IPS-20b (cell line): ENCODE results near the gene TTC39B.

Source experiments
- H3K27ac ChIP-seq: one replicate; pipeline ENCODE4 v1.5.1; 2013; ENCODE audit warnings: low read length
- H3K27me3 ChIP-seq: 2 replicates; pipeline ENCODE4 v1.6.1; 2013; ENCODE audit warnings: mild to moderate bottlenecking, low read length, inconsistent platforms; ENCODE audit not compliant: insufficient read depth
- H3K36me3 ChIP-seq: 2 replicates; pipeline ENCODE4 v1.6.1; 2013; ENCODE audit warnings: low read depth, mild to moderate bottlenecking, inconsistent platforms, low read length, moderate library complexity; ENCODE audit not compliant: insufficient read depth
- H3K4me1 ChIP-seq: 2 replicates; pipeline ENCODE4 v1.6.1; 2013; ENCODE audit warnings: mild to moderate bottlenecking, control low read depth, inconsistent platforms, low read length, moderate library complexity; ENCODE audit not compliant: insufficient read depth
- H3K4me3 ChIP-seq: 2 replicates; pipeline ENCODE4 v1.5.1; 2013; ENCODE audit warnings: mild to moderate bottlenecking, low read length, inconsistent platforms
- H3K9ac ChIP-seq: 2 replicates; pipeline ENCODE4 v1.6.1; 2013; ENCODE audit warnings: low read depth, mild to moderate bottlenecking, inconsistent platforms, low read length, moderate library complexity
- H3K9me3 ChIP-seq: 2 replicates; pipeline ENCODE4 v1.6.1; 2013; ENCODE audit warnings: mild to moderate bottlenecking, low read depth, low read length, inconsistent platforms; ENCODE audit not compliant: insufficient read depth

The TTC39B gene

DNA sequence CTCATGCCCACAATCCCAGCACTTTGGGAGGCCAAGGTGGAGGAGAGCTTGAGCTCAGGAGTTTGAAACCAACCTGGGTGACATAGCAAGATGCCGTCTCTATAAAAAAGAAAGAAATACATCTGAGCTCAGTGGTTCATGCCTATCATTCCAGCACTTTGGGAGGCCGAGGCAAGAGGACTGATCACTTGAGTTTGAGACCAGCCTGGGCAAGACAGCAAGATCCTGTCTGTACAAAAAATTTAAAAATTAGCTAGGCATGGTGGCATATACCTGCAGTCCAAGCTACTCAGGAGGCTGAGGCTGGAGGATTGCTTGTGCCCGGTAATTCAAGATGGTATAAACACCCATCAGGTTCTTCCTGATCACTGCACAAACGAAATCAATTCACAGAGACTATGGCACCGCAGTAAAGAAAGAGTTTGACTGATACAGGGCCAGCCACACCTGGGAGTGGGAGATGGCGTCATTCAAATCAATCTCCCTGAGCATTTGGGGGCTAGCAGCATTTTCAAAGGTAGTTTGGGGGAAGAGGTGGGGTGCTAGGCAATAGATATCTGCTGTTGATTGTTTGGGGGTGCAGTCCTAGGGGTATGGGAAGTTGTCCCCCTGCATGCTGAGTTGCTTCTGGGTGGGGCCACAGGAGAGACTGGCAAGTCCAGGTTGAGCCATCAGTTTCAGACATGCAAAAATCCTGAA is 169.2 kb downstream of the TTC39B start:
- H3K27me3 ChIP-seq = no peaks in the 10 kb centered on the region
- H3K9ac ChIP-seq = peak overlapping the region; percentile 72; the same call in 1 of the 2 replicates
- no peaks in the 10 kb centered on the region for H3K36me3 ChIP-seq
- peaks cover 19% of the 10 kb centered on the region; the same call in 1 of the 2 replicates for H3K4me1 ChIP-seq
- 0 out of 2 replicates have a peak, but pooled peaks cover 3% of the 10 kb centered on the region for H3K9me3 ChIP-seq
- peak overlapping the region; percentile 12; the same call in 1 of the 2 replicates for H3K4me3 ChIP-seq
- peak overlapping the region; percentile 68 for H3K27ac ChIP-seq

DNA sequence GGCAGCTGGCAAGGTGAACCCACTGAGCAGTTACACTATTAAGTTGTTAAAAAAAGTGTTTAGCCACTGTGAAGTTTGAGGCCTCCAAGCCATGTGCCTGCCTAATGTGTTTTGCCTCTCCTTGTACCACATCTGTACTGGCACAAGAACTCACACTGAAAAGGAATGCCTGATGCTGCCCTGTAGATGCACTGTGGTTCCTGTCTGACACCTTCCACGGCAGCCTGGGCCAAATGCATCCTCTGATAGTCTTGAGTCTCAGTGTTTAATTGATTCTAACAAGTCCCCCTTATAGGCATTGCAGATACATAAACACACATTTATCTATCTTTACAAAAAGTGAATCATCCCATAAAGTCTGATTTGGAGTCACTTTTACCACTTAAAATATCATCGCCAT is 169.9 kb downstream of the TTC39B start:
- Histone ChIP-seq H3K27ac (peak overlapping the region; percentile 93), H3K27me3 (no peaks in the 10 kb centered on the region)

DNA sequence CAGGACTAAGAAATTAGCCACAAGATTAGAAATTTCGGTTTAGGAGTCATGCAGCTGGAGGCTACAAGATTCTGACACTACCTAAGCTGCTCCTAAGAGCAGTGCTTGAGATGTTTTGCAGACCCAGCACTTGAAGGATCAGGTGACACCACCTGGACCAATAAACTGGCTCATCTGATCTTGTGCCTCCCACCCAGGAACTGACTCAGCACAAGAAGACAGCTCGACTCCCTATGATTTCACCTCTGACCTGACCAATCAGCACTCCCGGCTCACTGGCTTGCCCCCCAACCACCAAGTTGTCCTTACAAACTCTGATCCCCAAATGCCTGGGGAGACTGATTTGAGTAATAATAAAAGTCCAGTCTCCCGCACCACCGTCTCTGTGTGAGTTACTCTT is 170.4 kb downstream of the TTC39B start:
- peak overlapping the region; percentile 64; the same call in 1 of the 2 replicates for H3K9ac ChIP-seq
- H3K36me3 ChIP-seq = no peaks in the 10 kb centered on the region
- H3K9me3 ChIP-seq = 0 out of 2 replicates have a peak, but pooled peaks cover 3% of the 10 kb centered on the region
- H3K4me1 ChIP-seq = peaks cover 19% of the 10 kb centered on the region; the same call in 1 of the 2 replicates
- 0 out of 2 replicates have a peak overlapping the region, but pooled peaks have one; percentile 8 for H3K4me3 ChIP-seq
- H3K27ac ChIP-seq = peak overlapping the region; percentile 93
- H3K27me3 ChIP-seq = no peaks in the 10 kb centered on the region

More for the DNA sequence above, 169.9 kb downstream of the TTC39B start:
- Histone ChIP-seq H3K4me3 (peak overlapping the region; percentile 8; the same call in 1 of the 2 replicates), H3K9me3 (0 out of 2 replicates have a peak, but pooled peaks cover 3% of the 10 kb centered on the region), H3K9ac (peak overlapping the region; percentile 63; the same call in 1 of the 2 replicates), H3K36me3 (no peaks in the 10 kb centered on the region), H3K4me1 (peaks cover 19% of the 10 kb centered on the region; the same call in 1 of the 2 replicates)

DNA sequence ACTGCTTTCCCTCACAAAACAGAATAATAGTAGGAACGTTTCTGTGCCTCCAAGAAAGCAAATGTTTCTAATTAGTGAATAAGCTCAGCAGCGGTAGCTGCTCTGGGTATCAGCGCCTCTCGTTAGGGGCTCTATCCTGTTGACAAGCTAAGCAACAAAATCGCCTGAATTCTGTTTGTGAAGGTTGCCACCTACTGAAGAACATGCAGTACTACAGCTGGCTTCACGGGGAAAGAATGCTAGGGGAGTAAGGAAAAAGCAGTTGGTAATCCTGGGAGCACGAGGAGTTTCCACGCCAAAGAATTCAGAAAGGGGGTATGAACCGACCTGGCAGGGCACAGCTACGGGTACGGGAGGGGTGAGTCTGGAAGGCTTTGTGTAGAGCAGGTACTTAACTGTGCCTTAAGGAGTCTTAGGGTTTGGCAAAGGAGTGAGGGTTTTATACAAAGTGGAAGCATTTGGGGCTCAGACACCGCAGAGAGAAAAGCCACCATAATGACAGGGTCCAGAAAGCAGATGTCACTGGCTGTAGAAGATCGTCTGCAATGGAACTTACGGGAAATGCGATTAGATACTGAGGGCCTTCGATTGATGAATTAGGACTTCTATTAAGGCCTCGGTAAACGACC is 171.7 kb downstream of the TTC39B start:
- Histone ChIP-seq H3K27ac (peak overlapping the region; percentile 23), H3K9ac (peak overlapping the region; percentile 69; the same call in 1 of the 2 replicates), H3K4me3 (no peak overlapping the region)

DNA sequence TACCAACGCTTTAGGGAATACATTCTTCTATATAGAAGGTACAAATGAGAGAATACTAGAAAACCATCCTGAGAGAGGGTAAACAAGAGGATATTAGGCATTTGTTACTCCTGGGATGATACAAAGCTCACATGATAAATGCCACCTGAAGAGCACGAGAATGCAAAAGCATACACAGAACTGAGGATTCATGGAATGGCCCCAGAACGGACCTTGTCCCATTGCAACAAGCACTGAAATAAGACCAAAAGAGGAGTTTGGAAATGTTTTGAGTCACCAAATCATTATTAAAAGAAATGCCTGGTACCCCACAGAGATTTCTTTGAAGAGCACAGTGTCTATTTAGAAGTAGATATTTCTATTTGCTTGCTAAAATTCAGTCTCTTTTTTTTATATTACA is 173.5 kb downstream of the TTC39B start:
- no peak overlapping the region for H3K27ac ChIP-seq
- H3K9me3 ChIP-seq = 0 out of 2 replicates have a peak, but pooled peaks cover 3% of the 10 kb centered on the region
- H3K27me3 ChIP-seq = no peaks in the 10 kb centered on the region
- peaks cover 19% of the 10 kb centered on the region; the same call in 1 of the 2 replicates for H3K4me1 ChIP-seq
- H3K36me3 ChIP-seq = no peaks in the 10 kb centered on the region
- no peak overlapping the region for H3K9ac ChIP-seq
- no peak overlapping the region for H3K4me3 ChIP-seq

More for the DNA sequence above, 171.7 kb downstream of the TTC39B start:
- Histone ChIP-seq H3K27me3 (no peaks in the 10 kb centered on the region), H3K36me3 (no peaks in the 10 kb centered on the region), H3K4me1 (peaks cover 19% of the 10 kb centered on the region; the same call in 1 of the 2 replicates), H3K9me3 (0 out of 2 replicates have a peak, but pooled peaks cover 3% of the 10 kb centered on the region)

GRCh38 chr9:15132091-15132490 is 174.9 kb downstream of the TTC39B start:
- Histone ChIP-seq H3K9ac (no peak overlapping the region), H3K4me1 (peaks cover 11% of the 10 kb centered on the region; the same call in 1 of the 2 replicates), H3K4me3 (no peak overlapping the region), H3K27ac (no peak overlapping the region), H3K27me3 (no peaks in the 10 kb centered on the region), H3K36me3 (no peaks in the 10 kb centered on the region), H3K9me3 (no peaks in the 10 kb centered on the region)

GRCh38 chr9:15131094-15131493 is 175.9 kb downstream of the TTC39B start:
- Histone ChIP-seq H3K9ac (no peak overlapping the region), H3K4me1 (peaks cover 5% of the 10 kb centered on the region; the same call in 1 of the 2 replicates), H3K36me3 (no peaks in the 10 kb centered on the region), H3K27ac (no peak overlapping the region), H3K27me3 (no peaks in the 10 kb centered on the region), H3K4me3 (no peak overlapping the region), H3K9me3 (no peaks in the 10 kb centered on the region)

GRCh38 chr9:15127831-15128230 is 179.2 kb downstream of the TTC39B start:
- no peaks in the 10 kb centered on the region for H3K36me3 ChIP-seq
- no peaks in the 10 kb centered on the region for H3K9me3 ChIP-seq
- no peak overlapping the region for H3K4me3 ChIP-seq
- H3K9ac ChIP-seq = no peak overlapping the region
- no peak overlapping the region for H3K27ac ChIP-seq
- H3K27me3 ChIP-seq = no peaks in the 10 kb centered on the region
- H3K4me1 ChIP-seq = no peaks in the 10 kb centered on the region; the same call in 1 of the 2 replicates

DNA sequence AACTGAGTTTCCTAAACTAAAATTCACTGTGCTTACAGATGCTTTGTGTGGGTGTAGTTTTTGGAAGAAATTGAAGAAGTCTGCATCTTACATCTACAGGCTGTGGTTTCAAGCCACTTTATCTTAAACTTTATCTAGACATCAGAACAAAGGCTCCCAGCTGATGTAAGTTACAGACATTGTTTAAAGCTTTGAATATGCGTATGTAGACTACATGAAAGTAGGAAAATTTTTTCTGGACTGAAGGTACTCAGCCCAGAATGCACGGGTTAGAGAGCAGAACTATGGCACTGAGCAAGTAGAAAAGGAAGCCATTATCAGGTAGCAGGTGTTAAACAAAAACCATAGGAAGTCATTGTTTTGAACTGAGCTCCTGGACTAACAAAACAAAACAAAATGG is 185.4 kb downstream of the TTC39B start:
- no peak overlapping the region for H3K4me3 ChIP-seq
- H3K9me3 ChIP-seq = no peaks in the 10 kb centered on the region
- H3K9ac ChIP-seq = no peak overlapping the region
- peaks cover 11% of the 10 kb centered on the region for H3K4me1 ChIP-seq
- H3K27me3 ChIP-seq = no peaks in the 10 kb centered on the region
- no peaks in the 10 kb centered on the region for H3K36me3 ChIP-seq
- no peak overlapping the region for H3K27ac ChIP-seq

- Histone ChIP-seq H3K4me1 (peaks cover 14% of the 10 kb centered on the region), H3K9ac (peak overlapping the region; percentile 28; the same call in 1 of the 2 replicates), H3K9me3 (no peaks in the 10 kb centered on the region), H3K27me3 (no peaks in the 10 kb centered on the region), H3K27ac (no peak overlapping the region), H3K4me3 (peak overlapping the region; percentile 26; the same call in 1 of the 2 replicates), H3K36me3 (no peaks in the 10 kb centered on the region)
Measured at GRCh38 chr9:15116130-15116580, 190.9 kb downstream of the TTC39B start.

GRCh38 chr9:15115702-15116101 is 191.3 kb downstream of the TTC39B start:
- Histone ChIP-seq H3K9ac (peak overlapping the region; percentile 28; the same call in 1 of the 2 replicates), H3K4me3 (peak overlapping the region; percentile 26; the same call in 1 of the 2 replicates), H3K27ac (no peak overlapping the region)

More at GRCh38 chr9:15115702-15116101, 191.3 kb downstream of the TTC39B start:
- H3K9me3 ChIP-seq = no peaks in the 10 kb centered on the region
- H3K4me1 ChIP-seq = peaks cover 9% of the 10 kb centered on the region; the same call in 1 of the 2 replicates
- no peaks in the 10 kb centered on the region for H3K27me3 ChIP-seq
- no peaks in the 10 kb centered on the region for H3K36me3 ChIP-seq
